GM19397 (cell line): ENCODE data around the gene AFMID.
"Not testable (repeated sequence)": the region's sequence is repeated elsewhere in the genome, so short reads cannot be mapped to it uniquely, and the experiment has no call there.

ENCODE experiments used
- ATAC-seq: cut with Tn5 transposase; IDR thresholded peaks from one replicate; pipeline ENCODE4 v1.9.1; 2021; ENCODE audit warnings: mild to moderate bottlenecking, moderate library complexity; ENCODE audit not compliant: unreplicated experiment

AFMID gene, protein sequence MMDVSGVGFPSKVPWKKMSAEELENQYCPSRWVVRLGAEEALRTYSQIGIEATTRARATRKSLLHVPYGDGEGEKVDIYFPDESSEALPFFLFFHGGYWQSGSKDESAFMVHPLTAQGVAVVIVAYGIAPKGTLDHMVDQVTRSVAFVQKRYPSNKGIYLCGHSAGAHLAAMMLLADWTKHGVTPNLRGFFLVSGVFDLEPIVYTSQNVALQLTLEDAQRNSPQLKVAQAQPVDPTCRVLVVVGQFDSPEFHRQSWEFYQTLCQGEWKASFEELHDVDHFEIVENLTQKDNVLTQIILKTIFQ

DNA sequence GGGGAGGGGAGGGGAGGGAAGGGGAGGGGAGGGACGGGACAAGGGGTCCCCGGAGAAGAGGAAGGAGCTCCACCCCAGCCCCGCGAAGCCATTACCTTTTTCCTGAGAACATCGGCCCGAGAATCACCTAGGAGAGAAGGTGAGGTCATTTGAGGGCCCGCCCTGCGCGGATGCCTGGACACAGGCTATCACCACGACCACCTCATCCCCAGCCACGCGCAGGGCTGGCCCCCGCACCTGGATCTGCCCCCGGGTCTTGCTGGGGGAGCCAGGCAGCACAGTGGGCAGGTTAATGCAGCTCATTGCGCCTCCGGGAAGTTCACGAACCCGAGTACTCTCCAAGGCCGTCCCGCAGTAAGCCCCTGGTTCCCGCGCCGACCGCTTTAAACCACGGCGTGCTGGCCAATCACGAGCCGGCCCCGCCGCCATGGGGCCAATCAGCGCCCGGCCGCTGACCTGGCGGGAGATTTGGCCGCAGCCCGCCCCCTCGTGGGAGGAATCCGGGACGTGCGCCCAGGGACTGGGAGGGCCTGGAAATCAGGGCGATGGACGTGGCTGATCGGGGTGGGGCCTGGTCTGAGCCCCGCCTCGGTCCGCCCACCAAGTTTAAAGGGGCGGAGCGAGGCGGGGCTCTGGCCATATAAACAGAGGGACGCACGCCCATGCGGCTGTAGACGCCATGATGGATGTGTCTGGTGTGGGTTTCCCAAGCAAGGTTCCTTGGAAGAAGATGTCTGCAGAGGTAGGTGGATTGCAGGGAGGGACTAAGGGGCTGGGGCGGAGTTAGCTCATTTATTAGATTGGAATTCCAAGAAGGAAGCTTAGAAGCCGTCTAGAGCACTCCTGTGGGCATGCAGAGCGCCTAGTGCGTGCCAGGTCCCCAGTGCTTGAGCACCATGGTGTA, at the start of gene AFMID, which contains the start of gene TK1:
AFMID (plus strand) TSS at position 671 of the 904 bp plus-strand sequence; CDS start at position 680, 9 bp downstream.
TK1 (minus strand) TSS at position 361 of the 904 bp plus-strand sequence; CDS start at position 303, 58 bp downstream.
- ATAC-seq: peak; percentile 94

DNA sequence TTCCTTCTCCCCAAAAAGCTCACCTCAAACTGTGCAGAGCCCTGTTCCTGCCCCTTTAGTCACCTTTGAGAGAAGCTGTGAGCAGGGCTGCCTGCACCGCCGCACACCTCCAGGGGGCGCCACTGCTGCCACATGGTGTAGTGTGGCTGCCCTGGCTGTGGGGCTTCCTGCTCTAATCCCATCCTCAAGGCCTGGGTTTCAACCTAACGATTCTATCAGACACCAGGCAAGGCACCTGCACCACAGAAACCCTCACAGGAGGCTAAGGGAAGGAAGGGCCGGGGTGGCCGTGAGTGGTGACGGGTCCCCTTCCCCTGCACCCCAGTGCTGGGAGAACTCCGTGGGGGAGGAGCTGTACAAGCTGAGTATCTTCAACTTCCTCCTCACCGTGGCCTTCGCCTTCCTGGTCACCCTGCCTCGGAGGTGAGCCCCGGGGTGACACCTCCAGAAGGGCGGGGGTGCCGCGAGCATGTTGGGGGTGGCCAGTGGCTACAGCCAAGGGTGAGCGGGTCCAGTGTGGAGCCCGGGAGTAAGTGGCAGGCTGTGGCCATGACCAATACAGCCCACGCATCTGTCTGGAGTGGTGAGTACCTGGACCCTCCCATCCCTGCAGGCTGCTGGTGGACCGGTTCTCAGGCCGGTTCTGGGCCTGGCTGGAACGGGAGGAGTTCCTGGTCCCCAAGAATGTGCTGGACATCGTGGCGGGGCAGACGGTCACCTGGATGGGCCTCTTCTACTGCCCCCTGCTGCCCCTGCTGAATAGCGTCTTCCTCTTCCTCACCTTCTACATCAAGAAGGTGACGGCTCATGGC, 49.6 kb upstream of the AFMID start:
- ATAC-seq: no peak

DNA sequence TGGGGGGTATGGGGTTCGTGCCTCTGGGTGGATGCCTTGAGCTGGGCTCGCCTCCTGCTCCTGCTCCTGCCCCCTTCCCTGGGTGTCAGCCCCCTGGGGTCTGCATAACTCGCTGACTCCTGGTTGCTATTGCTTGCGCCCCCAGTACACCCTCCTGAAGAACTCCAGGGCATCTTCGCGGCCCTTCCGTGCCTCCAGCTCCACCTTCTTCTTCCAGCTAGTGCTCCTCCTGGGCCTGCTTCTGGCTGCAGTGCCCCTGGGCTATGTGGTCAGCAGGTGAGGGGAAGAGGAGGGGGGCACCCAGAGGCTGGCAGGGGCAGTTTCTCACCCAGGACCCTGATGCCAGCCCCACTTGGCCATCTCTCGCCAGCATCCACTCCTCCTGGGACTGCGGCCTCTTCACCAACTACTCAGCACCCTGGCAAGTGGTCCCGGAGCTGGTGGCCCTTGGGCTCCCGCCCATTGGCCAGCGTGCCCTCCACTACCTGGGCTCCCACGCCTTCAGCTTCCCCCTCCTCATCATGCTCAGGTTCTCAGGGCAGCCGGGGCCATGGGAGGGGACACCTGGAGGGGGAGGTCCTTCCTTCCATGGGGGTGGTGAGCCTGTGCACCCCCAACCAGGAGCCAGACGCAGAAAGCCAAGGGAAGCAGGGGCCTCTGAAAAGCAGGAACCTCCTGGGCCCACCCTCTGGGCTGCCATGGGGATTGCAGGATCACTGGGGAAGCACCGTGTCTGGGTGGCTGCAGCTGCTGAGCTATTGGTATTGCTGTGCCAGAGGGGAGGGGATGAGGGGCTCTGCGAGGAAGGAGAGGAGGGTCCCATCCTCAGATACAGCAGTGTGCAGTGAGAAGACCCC, 48.7 kb upstream of the AFMID start:
- ATAC-seq: no peak

DNA sequence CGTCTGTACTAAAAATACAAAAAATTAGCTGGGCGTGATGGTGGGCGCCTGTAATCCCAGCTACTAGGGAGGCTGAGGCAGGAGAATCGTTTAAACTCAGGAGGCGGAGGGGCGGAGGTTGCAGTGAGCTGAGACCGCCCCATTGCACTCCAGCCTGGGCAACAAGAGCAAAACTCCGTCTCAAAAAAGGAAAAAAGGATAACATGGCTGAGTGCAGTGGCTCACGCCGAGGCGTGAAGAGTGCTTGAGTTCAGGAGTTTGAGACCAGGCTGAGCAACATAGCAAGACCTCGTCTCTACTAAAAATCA, 47.3 kb upstream of the AFMID start:
- ATAC-seq: not testable (repeated sequence)

DNA sequence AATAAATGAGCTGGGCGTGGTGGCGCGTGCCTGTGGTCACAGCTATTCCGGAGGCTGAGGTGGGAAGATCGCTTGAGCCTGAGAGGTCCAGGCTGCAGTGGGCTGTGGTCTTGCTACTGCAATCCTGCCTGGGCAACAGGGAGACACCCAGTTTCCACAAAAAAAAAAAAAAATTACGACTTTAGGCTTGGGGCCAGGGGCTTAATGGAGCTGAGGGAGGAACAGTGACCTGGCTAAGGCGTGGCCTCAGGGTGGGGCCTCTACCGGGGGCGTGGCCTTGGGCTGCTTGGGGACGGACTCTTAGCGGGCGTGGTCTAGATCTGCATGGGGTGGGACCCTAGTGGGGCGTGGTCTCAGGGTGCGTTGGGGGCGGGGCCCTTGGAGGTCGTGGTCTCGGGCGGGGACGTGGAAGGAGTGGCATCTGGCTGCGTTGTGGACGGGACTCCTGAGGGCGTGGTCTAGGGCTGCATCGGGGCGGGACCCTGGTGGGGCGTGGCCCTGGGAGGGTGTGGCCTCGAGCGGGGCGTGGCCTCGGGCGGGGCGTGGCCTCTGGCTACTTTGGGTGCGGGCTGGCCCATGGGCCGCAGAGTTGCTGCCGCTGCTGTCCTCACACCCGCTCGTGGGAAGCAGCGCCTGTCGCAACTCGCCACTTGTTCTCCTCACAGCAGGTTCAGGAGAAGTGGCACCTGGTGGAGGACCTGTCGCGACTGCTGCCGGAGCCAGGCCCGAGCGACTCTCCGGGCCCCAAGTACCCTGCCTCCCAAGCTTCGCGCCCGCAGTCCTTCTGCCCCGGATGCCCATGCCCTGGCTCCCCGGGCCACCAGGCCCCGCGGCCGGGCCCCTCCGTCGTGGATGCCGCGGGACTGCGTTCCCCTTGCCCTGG, 46.8 kb upstream of the AFMID start:
- ATAC-seq: peak; percentile 69

DNA sequence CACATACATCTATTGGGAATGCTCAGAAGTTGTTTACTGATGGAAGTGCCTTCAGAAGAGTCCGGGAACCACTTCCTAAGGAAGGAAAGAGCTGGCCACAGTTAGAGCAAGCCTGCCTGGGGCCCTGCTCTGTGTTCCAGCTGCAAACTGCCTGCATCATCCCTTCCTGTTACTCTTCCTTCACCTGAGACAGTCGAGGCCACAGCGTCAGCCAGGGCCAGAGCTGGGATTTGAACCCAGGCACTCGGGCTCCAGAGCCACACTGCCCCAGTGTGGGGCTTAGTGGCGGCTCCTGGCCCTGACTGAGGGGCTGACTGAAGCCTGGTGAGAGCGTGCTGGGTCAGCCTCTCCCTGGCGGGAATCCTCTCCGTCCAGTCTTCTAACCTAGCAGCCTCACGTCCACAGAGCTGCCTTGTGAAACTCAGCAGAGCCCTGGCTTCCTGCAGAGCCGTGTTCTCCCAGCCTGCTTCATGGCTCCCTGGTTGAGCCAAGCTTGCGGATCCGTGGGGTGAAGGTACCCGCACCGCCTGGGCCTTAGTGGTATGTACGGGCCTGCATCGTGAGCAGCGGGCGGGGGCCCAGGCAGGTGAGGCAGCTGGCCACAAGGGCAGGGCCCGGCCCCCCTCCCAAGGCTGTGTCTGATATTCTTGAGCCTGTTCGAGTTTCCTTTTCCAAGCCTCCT, 45.6 kb upstream of the AFMID start:
- no peak for ATAC-seq

DNA sequence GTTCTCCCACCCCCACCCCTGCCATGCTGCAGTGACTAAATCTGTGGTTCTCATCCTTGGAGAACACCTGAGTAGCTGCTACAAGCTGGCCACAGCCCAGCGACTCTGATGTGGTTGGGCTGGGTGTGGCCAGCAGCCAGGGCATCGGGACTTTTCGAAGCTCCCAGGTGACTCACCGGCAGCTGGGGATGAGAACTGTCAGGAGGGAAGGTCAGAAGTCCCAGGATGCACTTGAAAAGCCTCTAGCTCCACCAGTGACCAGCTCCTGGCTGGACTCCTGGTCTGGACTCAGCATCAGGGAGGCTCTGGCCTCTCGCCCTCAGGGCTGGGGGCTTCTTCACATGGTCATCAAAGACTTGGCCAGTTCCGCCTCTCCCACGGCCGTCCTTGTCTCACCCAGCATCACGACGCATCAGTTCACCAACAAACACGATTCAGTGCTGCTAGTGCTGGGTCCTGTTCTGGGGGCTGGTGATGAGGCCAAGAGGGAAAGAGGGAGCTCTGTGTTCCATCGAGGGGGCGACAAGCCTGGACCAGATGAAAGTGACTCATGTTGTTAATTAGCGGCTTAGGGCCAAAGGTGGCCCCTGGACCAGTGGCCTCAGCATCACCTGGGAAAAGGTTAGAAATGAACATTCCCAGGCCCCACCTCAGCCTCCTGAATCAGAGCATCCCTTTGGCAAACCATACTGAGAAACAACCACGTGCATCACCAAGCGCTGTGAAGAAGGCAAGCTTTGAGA, 44.9 kb upstream of the AFMID start:
- ATAC-seq: no peak

DNA sequence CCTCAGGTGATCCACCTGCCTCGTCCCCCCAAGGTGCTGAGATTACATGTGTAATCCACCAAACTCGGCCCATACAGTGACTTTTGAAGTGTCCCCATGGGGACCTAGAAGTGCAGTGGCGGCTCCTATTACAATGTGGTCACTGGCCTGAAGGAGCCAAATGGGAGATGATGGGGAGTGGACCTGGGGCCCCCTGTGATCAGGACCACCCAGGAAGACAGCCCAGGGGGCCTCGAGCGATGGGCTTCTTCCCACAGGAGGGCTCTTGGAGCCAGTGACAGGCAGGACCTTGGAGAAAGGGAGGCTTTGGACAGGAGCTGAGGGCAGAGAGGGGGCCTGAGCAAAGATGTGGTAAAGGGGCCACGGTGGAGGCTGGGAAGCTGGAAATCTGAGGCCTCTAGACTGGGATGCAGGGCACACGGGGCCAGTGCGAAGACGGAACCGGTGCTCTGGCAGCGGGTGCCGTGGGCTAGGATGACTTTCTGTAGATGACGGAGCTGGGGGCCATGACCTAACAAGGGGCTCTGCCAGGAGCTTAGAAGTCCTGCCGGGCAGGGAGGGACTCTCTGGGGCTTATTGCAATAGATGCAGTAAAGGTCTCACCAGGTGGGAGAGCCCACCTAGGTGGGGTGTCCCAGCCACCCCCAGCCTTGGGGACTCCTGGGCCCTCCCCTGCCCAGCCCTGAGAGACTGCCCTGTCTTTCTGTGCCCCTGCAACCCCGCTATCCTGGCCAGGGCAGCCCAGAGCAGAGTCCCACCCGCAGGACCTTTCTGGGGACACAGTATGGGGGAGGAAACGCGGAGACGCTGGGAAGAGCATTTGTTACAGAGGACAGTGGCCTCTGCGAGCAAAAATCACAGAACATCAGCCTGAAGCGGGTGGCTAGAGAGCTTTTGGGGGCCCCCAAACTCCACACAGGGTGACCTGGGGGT, 43.7 kb upstream of the AFMID start:
- no peak for ATAC-seq

DNA sequence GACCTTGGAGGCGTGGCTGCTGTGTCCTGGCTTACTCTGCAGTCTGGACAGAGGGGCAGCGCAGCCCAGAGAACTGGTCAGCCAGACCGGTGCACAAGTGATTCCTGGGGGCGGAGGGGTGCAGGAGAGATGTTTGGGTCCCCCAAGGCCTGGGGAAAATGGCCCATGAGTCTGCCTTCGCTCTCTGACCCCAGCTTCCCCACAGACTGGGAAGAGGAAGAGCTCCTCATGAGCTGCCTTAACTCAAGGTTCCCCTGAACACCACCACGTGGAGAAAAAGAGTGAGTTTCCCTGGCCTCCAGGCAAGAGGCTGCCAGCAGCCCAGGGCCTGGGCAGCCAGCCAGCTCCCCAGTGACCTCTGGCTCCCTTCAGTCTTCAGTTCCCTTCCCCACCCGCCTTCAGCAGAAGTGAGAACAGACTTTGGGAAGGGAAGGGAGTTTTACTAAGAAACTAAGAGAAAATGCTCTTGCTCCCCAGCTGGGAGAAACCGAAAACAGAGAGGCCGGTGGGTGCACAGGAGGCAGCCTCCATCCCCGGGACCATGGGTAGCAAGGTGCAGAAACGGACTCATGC, 42.9 kb upstream of the AFMID start:
- ATAC-seq: no peak

DNA sequence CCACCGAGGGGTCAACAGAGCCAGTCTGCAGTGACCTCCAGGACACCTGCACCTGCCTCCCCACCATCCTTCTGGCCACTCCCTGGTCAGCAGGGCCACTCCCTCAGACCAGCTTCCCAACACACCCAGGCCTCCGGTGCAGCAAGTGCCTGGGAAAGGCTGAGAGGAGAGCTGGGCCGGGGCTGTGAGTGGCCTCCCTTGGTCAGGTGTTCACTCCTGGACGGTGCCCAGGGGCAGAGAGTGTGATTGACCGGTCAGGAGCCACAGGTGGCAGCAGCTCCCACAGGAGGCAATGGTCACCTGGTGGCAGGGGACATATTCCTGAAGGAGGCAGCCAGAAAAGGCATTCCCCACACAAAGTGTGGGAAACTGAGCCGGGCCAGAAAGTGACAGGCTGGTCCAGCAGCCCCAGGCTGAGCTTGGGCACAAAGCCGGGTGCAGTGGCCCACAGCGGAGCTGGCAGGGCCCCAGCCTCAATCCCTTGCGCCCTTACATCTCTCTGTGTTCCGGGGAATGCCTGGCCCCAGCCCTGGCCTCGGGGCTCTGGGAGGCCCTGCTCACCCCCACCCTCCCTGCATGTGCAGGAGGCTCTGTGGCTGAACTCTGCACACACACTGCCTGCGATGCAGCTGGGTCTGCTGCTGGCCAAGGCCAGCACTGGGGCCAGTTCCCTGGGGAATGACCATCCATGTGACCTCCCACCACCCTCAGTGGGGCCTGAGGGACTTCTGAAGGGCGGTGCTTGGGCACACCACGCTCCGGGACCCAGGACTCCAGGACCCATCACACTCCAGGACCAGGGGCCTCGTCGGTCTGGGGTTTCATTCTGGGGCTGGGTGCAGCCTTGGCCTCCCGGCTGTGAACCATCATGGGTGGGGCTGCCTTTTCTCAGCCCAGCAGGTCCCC, 42.2 kb upstream of the AFMID start:
- ATAC-seq: no peak

DNA sequence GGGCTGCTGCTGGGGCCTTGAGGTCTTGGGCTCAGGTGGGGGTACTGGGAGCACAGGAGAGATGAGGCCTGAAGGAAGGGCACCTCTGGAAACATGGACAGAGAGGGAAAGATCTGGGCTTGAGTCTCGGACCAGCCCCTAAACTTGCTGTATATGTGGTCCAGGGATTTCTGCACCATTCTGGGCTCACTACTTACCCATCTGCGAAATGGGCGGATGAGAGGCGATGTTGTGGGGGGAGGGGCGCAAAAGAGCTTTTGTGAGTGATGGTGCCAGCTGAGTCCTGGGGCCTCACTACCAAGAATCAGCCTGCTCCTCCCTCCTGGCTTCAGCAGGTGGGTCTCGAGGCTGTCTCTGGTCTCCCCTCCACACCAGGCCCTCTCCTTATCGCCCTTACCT, 40.7 kb upstream of the AFMID start:
- ATAC-seq: no peak

DNA sequence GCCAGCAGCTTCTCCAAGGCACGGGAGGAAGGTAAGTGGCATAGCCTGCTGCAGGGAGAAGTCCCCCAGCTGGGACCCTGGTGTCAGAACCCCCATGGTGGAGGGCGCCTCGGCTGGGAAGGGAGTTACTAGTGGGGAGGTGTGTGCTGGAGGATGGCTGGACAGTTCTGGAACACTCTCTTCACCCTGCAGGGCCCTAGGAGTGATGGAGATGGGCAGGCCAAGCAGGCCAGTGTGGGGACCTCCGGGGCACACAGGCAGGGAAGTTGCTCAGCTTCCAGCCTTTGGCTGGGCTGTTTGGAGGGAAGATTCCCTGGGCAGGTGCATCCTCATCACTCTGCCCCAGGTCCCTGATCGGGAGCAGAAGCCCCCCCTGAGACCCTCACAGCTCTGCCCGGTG, 40.3 kb upstream of the AFMID start:
- no peak for ATAC-seq

DNA sequence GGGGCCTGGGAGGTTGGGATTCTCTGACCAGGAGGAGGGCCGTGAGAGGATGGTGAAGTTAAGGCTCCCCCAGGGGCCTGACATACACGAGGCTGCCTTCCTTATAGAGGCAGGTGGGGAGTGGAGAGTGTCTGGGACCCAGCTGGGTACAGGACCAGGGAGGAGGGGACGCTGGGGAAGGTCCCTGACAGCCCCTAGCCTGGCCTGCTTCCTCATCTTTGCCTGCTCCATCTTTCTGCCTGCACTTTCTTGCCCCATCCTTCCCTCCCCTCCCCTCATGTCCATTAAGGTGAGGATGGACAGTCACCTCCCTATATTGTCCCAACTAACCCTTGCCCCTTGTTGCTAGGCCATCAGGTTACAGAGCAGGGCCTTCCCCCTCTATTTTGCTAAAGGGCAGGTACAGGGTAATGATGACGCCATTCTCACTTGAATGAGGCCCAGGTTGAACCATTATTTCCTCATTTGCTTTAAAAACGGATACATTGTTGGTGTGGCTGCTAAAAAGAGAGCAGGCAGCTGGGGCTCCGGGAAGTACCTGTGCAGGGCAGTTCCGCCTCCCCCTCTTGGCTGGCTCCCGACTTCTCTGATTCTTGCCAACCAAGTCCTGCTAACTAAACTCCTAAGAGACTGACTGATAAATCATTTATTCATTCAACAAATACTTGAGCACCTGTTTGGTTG, 39.7 kb upstream of the AFMID start:
- ATAC-seq: no peak

DNA sequence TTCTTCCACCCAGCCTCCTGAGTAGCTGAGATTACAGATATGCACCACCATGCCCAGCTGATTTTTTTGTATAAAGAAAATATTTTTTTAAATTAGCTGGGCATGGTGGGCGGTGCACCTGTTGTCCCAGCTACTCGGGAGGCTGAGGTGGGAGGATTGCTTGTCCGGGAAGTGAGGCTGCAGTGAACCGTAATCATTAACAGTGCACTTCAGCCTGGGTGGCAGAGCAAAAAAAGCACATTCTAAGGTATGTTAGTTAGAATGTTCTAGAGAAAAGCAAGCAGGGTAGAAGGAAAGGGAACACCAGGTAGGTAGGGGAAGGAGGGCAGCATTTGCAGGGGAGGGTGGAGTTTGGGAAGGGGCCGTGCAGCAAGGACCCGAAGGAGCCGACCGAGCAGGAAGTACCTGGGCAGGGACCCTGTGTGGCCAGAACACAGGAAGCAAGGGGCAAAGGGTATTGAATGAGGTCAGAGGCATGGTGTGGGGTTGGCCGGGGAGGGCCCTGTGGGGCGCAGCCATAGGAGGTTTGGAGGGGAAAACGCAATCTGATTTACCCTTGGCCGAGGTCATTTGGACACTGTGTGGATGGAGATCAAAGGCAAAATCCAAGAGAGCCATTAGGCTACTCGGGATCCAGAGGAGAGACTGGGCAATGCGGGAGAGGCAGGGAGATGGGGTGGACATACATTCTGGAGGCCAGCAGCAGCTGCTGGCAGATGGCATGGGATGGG, 38.7 kb upstream of the AFMID start:
- ATAC-seq: no peak
